ENCODE results near the gene AMPD3.

The AMPD3 gene

GRCh38 chr11:10490398-10491241, 35.6 kb downstream of the AMPD3 start:
- peak; percentile 91 for DNase-seq

GRCh38 chr11:10492084-10492483, 37.0 kb downstream of the AMPD3 start:
- no peak for DNase-seq

GRCh38 chr11:10493041-10493663, 38.1 kb downstream of the AMPD3 start:
- peak; percentile 49 for DNase-seq

GRCh38 chr11:10494636-10495463, 39.8 kb downstream of the AMPD3 start:
- peak; percentile 52 for DNase-seq

GRCh38 chr11:10495464-10495786, 40.4 kb downstream of the AMPD3 start:
- DNase-seq, result no peak

GRCh38 chr11:10496296-10496936, 41.4 kb downstream of the AMPD3 start:
- peak; percentile 47 for DNase-seq

- DNase-seq, result peak; percentile 40
Observed at GRCh38 chr11:10497371-10498021, 42.4 kb downstream of the AMPD3 start.

- no peak for DNase-seq
Observed at GRCh38 chr11:10498022-10498400, 42.9 kb downstream of the AMPD3 start.

GRCh38 chr11:10498426-10499250, 43.6 kb downstream of the AMPD3 start:
- DNase-seq, result peak; percentile 43

GRCh38 chr11:10499452-10499851, 44.4 kb downstream of the AMPD3 start:
- no peak for DNase-seq

- DNase-seq, result no peak
Observed at GRCh38 chr11:10499874-10500601, 45.0 kb downstream of the AMPD3 start.

GRCh38 chr11:10500757-10501684, 46.0 kb downstream of the AMPD3 start:
- peak; percentile 46 for DNase-seq

- no peak for DNase-seq
Observed at GRCh38 chr11:10502065-10502680, 47.1 kb downstream of the AMPD3 start.

GRCh38 chr11:10502770-10503169, 47.7 kb downstream of the AMPD3 start:
- no peak for DNase-seq

- no peak for DNase-seq
Observed at GRCh38 chr11:10503221-10503620, 48.2 kb downstream of the AMPD3 start.

GRCh38 chr11:10503777-10504480, 48.9 kb downstream of the AMPD3 start:
- DNase-seq, result no peak

GRCh38 chr11:10504490-10504889, 49.4 kb downstream of the AMPD3 start:
- DNase-seq, result no peak

- DNase-seq, result peak; percentile 58
Observed at GRCh38 chr11:10505278-10506007, 50.4 kb downstream of the AMPD3 start.
